K562 (cell line): ENCODE data around the gene PHEX.

Experiments
- BHLHE40 ChIP-seq: IDR thresholded peaks from 2 replicates; pipeline ENCODE4 v1.6.1; 2011; ENCODE audit warnings: low read length, improper control_type of control experiment
- HDAC1 ChIP-seq, 2 experiments: fragments of 450-650 bp; IDR thresholded peaks; 2 replicates each; pipeline ENCODE4 v1.6.1; 2016 to 2017; ENCODE audit warnings: inconsistent platforms in 1 of 2, mild to moderate bottlenecking in 1 of 2, moderate library complexity in 1 of 2
- ZNF766 ChIP-seq: fragments of 200-800 bp; sonication (Bioruptor generic); conservative IDR thresholded peaks from 2 replicates; pipeline ENCODE4 v1.6.1; 2016; ENCODE audit warnings: missing genetic modification characterization, missing compliant biosample characterization

GRCh38 chrX:22141047-22141730 is 109.1 kb downstream of the PHEX start:
- no peak for TF ChIP-seq HDAC1 (IDR thresholded peaks at IDR 0.05)
- TF ChIP-seq BHLHE40 = no peak
- no peak for TF ChIP-seq ZNF766
